ENCODE data around the gene STIL. TPM values are rescaled to one million over a fixed set of nuclear protein-coding genes. Genes with fewer than 3 reads are reported as not detected.

STIL gene
- total RNA-seq, 1 donor from 2014 or later, result 27.0 TPM

DNA sequence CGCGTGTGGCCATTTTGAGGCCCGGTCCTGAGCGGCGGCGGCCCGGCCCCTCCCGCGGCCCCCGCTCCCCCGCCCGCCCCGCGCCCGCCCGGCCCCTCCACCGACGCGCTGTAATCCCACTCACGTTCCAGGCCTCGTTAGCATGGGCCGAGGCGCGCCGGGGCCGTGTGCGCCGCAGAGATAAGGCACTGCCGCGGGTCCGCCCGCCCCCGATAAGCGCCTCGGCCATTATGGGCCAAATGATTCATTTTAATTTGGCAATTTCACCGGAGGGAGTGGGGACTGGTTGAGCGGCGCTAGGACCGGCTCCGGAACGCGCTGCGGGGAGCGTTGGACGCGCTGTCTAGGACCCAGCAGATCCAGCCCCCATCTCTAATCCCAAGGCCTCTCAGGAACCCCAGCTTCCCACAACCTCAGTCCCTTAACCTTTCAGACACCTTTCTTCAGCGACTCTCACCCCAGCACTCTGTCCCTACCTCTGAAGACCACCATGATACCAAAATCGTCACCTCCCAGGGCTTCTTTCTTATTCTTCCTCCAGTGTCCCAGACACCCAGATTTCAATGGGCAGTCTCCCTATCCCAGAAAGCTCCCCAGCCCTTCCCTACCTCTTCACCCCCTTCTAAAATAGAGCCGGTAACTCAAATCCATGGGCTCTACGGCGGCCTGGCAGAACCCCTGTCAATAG is 81.6 kb downstream of the STIL start, which contains the start of gene TAL1:
Gene TAL1, minus strand, starts transcription at position 39 of the 688 bp plus-strand sequence. CDS start 6,337 bp downstream, outside the sequence.
- no peaks in the 10 kb centered on the region for H3K36me3 Mint-ChIP-seq (ENCODE audit: low read depth)
- H3K27me3 Mint-ChIP-seq (ENCODE audit: low read depth), result peaks cover 93% of the 10 kb centered on the region
- TF ChIP-seq, protein P1, sequence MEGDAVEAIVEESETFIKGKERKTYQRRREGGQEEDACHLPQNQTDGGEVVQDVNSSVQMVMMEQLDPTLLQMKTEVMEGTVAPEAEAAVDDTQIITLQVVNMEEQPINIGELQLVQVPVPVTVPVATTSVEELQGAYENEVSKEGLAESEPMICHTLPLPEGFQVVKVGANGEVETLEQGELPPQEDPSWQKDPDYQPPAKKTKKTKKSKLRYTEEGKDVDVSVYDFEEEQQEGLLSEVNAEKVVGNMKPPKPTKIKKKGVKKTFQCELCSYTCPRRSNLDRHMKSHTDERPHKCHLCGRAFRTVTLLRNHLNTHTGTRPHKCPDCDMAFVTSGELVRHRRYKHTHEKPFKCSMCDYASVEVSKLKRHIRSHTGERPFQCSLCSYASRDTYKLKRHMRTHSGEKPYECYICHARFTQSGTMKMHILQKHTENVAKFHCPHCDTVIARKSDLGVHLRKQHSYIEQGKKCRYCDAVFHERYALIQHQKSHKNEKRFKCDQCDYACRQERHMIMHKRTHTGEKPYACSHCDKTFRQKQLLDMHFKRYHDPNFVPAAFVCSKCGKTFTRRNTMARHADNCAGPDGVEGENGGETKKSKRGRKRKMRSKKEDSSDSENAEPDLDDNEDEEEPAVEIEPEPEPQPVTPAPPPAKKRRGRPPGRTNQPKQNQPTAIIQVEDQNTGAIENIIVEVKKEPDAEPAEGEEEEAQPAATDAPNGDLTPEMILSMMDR (conservative IDR thresholded peaks at IDR 0.05), result no peak
- H3K4me1 Mint-ChIP-seq, result peaks cover 12% of the 10 kb centered on the region
- H3K4me3 Mint-ChIP-seq, result peak within 1 kb of the TSS; percentile 84
- no peak for DNase-seq (ENCODE audit: low read depth, low spot score)
- no peak within 1 kb of the TSS for H3K27ac Mint-ChIP-seq (ENCODE audit: unreplicated experiment)
- H3K9me3 Mint-ChIP-seq, result no peaks in the 10 kb centered on the region

GRCh38 chr1:47231301-47232186 is 82.4 kb downstream of the STIL start:
- no peaks in the 10 kb centered on the region for H3K36me3 Mint-ChIP-seq (ENCODE audit: low read depth)
- TF ChIP-seq, protein P1 (conservative IDR thresholded peaks at IDR 0.05), result no peak
- peak overlapping the region; percentile 60 for H3K4me3 Mint-ChIP-seq
- no peaks in the 10 kb centered on the region for H3K9me3 Mint-ChIP-seq
- H3K27ac Mint-ChIP-seq (ENCODE audit: unreplicated experiment), result no peak overlapping the region
- peaks cover 97% of the 10 kb centered on the region for H3K27me3 Mint-ChIP-seq (ENCODE audit: low read depth)
- peaks cover 12% of the 10 kb centered on the region for H3K4me1 Mint-ChIP-seq
- DNase-seq (ENCODE audit: low read depth, low spot score), result peak; percentile 29

DNA sequence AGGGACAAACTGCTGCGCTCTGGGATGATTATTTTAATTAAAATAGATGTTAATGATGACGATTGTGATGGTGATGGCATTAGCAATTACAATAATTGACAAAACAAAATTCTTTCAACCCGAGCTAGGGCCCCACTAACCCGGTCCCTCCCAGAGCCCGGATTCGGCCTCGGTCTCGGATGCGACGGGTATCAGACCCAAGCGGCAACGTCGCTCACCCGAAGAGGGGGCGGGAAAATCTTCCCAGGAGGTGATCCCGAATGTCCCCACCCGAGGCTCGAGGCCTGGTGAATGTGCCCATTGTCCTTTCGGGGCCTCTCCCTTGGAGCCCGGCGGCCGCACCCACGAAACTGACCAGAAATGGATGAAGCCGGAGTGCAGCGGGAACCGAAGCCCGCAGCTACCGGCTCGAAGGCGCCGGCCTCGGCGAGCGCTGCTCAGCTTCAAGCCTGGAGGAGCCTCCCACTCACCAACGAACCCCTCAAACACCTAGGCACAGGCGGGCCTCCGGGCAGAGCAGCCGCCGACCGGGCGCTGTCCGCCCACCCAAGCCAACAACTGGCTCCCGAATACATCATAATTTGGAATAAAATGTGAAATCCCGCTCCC is 83.2 kb downstream of the STIL start:
- Mint-ChIP-seq H3K27ac (ENCODE audit: unreplicated experiment) (no peak overlapping the region), H3K27me3 (ENCODE audit: low read depth) (peaks cover 98% of the 10 kb centered on the region), H3K4me1 (peaks cover 17% of the 10 kb centered on the region), H3K4me3 (peak overlapping the region; percentile 5), H3K9me3 (no peaks in the 10 kb centered on the region), H3K36me3 (ENCODE audit: low read depth) (no peaks in the 10 kb centered on the region)
- TF ChIP-seq, protein P1 (conservative IDR thresholded peaks at IDR 0.05), result no peak
- peak; percentile 34 for DNase-seq (ENCODE audit: low read depth, low spot score)

GRCh38 chr1:47229886-47230691 is 83.9 kb downstream of the STIL start:
- no peaks in the 10 kb centered on the region for H3K36me3 Mint-ChIP-seq (ENCODE audit: low read depth)
- no peak overlapping the region for H3K27ac Mint-ChIP-seq (ENCODE audit: unreplicated experiment)
- H3K4me1 Mint-ChIP-seq, result peaks cover 18% of the 10 kb centered on the region
- DNase-seq (ENCODE audit: low read depth, low spot score), result no peak
- peak overlapping the region; percentile 5 for H3K4me3 Mint-ChIP-seq
- H3K9me3 Mint-ChIP-seq, result no peaks in the 10 kb centered on the region
- peaks cover 94% of the 10 kb centered on the region for H3K27me3 Mint-ChIP-seq (ENCODE audit: low read depth)
- TF ChIP-seq, protein P1 (conservative IDR thresholded peaks at IDR 0.05), result no peak
